Parathyroid adenoma (tissue), 2 donors: ENCODE measurements around the gene PIAS4.

Source experiments
- H2AFZ ChIP-seq: fragments of 300-600 bp; sonication (generic); one replicate; pipeline ENCODE4 v1.7.0; 2017; ENCODE audit warnings: antibody characterized with exemption, mild to moderate bottlenecking
- H3K27ac ChIP-seq: fragments of 300-600 bp; sonication (generic); one replicate; pipeline ENCODE4 v1.7.0; 2017
- H3K27me3 ChIP-seq: fragments of 300-600 bp; sonication (generic); one replicate; pipeline ENCODE4 v1.7.0; 2017; ENCODE audit warnings: low read length; ENCODE audit not compliant: control insufficient read depth, insufficient read depth
- H3K36me3 ChIP-seq: fragments of 300-600 bp; sonication (generic); one replicate; pipeline ENCODE4 v1.7.0; 2017; ENCODE audit warnings: low read length; ENCODE audit not compliant: control insufficient read depth, insufficient read depth
- H3K4me1 ChIP-seq: fragments of 300-600 bp; sonication (generic); one replicate; pipeline ENCODE4 v1.7.0; 2017; ENCODE audit warnings: control low read depth
- H3K4me2 ChIP-seq: fragments of 300-600 bp; sonication (generic); one replicate; pipeline ENCODE4 v1.7.0; 2017; ENCODE audit warnings: low read length
- H3K4me3 ChIP-seq: fragments of 300-600 bp; sonication (generic); one replicate; pipeline ENCODE4 v1.7.0; 2017; ENCODE audit warnings: low read depth, low read length
- H3K79me2 ChIP-seq: fragments of 300-600 bp; sonication (generic); one replicate; pipeline ENCODE4 v1.7.0; 2017; ENCODE audit warnings: control low read depth
- H3K9ac ChIP-seq: fragments of 300-600 bp; sonication (generic); one replicate; pipeline ENCODE4 v1.7.0; 2017; ENCODE audit warnings: mild to moderate bottlenecking
- H3K9me3 ChIP-seq: fragments of 300-600 bp; sonication (generic); one replicate; pipeline ENCODE4 v1.7.0; 2017; ENCODE audit warnings: low read length; ENCODE audit not compliant: control insufficient read depth
- TF ChIP-seq, protein P1 (sequence below): fragments of 300-600 bp; sonication (generic); IDR thresholded peaks from one replicate; pipeline ENCODE4 v1.7.0; 2017; ENCODE audit warnings: antibody characterized with exemption, mild to moderate bottlenecking
- donor health status: primary hyperparathyroidism.

Gene PIAS4

DNA sequence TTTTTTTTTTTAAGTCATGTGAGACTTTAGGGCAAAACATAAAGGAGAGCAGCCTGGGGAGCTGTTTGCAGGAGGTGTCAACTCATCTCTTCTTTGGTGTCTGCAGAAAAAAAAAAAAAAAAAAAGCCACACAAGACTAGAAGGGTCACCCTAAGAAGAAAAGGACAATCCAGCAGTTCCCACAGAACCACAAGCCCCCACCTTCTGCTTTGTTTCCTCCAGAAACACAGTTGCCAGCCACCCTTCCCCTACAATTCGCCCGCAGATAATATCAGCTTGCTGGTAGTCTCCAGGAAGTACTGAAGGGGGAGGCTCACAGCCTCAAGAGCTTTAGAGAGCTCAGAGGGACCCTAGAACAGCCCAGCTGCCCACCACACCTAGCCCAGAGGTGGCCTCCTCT is 81.4 kb downstream of the PIAS4 start:
- H3K9me3 ChIP-seq = no peaks in the 10 kb centered on the region
- no peak overlapping the region for H3K27ac ChIP-seq
- H3K4me3 ChIP-seq = no peak overlapping the region
- H3K9ac ChIP-seq = no peak overlapping the region
- no peak overlapping the region for H2AFZ ChIP-seq
- no peaks in the 10 kb centered on the region for H3K79me2 ChIP-seq
- no peaks in the 10 kb centered on the region for H3K36me3 ChIP-seq
- no peaks in the 10 kb centered on the region for H3K27me3 ChIP-seq
- no peaks in the 10 kb centered on the region for H3K4me1 ChIP-seq
- TF ChIP-seq, protein P1, sequence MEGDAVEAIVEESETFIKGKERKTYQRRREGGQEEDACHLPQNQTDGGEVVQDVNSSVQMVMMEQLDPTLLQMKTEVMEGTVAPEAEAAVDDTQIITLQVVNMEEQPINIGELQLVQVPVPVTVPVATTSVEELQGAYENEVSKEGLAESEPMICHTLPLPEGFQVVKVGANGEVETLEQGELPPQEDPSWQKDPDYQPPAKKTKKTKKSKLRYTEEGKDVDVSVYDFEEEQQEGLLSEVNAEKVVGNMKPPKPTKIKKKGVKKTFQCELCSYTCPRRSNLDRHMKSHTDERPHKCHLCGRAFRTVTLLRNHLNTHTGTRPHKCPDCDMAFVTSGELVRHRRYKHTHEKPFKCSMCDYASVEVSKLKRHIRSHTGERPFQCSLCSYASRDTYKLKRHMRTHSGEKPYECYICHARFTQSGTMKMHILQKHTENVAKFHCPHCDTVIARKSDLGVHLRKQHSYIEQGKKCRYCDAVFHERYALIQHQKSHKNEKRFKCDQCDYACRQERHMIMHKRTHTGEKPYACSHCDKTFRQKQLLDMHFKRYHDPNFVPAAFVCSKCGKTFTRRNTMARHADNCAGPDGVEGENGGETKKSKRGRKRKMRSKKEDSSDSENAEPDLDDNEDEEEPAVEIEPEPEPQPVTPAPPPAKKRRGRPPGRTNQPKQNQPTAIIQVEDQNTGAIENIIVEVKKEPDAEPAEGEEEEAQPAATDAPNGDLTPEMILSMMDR = no peak
- no peak overlapping the region for H3K4me2 ChIP-seq
